ENCODE results near the gene WDPCP.
"Not testable (repeated sequence)": the region's sequence is repeated elsewhere in the genome, so short reads cannot be mapped to it uniquely, and the experiment has no call there.

Gene WDPCP

GRCh38 chr2:63537306-63537705 lies 51.0 kb downstream of the WDPCP start:
- no peak for DNase-seq

DNA sequence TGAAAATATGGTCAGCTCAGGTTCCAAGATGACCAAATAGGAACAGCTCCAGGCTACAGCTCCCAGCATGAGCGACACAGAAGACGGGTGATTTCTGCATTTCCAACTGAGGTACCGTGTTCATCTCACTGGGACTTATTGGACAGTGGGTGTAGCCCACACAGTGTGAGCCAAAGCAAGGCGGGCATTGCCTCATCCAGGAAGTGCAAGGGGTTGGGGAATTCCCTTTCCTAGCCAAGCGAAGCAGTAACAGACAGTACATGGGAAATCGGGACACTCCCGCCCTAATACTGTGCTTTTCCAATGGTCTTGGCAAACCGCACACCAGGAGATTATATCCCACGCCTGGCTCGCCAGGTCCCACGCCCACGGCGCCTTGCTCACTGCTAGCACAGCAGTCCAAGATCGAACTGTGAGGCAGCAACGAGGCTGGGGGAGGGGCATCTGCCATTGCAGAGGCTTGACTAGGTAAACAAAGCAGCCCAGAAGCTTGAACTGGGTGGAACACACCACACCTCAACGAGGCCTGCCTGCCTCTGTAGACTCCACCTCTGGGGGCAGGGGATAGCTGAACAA lies 57.5 kb downstream of the WDPCP start:
- no peak for DNase-seq

GRCh38 chr2:63525905-63526304 lies 62.4 kb downstream of the WDPCP start:
- DNase-seq: no peak

DNA sequence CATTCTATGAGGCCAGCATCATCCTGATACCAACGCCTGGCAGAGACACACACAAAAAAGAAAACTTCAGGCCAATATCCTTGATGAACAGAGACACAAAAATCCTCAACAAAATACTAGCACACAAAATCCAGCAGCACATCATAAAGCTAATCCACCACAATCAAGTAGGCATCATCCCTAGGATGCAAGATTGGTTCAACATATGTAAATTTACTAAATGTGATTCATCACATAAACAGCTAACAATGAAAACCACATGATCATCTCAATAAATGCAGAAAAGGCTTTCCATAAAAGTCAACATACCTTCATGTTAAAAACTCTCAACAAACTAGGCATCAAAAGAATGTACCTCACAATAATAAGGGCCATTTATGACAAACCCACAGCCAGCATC lies 65.3 kb downstream of the WDPCP start:
- no peak for DNase-seq

- no peak for DNase-seq
Measured at GRCh38 chr2:63520793-63521192, 67.5 kb downstream of the WDPCP start.

- no peak for DNase-seq
Measured at GRCh38 chr2:63514781-63515180, 73.5 kb downstream of the WDPCP start.

- DNase-seq: no peak
Measured at GRCh38 chr2:63514237-63514716, 74.0 kb downstream of the WDPCP start.

GRCh38 chr2:63506320-63506719 lies 82.0 kb downstream of the WDPCP start:
- DNase-seq: no peak

DNA sequence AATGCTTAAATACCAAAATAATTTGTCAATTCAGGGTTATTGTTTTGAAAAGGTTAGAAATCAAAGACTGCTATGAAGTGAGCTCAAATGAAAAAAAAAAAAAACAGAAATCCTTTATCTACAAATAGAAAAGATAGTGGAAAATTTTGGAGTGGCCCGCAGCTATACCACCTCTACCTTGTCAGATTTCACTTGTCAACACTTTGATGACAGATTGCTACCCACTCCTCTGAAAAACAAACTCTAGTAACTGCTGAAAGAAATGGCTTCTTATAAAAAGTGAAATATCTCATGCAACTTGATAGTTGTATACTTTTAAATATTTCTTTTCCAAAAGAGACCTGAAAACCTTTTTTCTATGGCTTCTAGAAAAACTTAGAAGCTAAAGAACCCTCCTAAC lies 84.5 kb downstream of the WDPCP start:
- no peak for DNase-seq

DNA sequence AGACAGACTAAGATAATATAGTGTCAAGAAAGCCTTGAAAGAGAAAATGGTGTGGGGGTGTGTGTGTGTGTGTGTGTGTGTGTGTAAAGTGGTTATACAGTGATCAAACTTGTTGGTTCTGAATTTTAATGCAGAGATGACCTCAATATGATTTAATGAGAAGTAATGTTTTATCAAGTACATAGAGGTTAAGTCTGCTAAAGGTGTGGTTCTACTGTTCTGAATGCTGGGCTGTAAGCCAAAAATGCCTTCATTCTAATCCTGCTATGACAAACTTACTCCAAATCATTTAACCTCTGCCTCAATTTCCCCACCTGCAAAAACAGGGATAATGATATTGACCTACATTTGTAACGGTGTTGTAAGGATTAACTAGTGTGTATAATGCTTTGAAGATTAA lies 87.9 kb downstream of the WDPCP start:
- DNase-seq: no peak

- DNase-seq: no peak
Measured at GRCh38 chr2:63497576-63497975, 90.7 kb downstream of the WDPCP start.

DNA sequence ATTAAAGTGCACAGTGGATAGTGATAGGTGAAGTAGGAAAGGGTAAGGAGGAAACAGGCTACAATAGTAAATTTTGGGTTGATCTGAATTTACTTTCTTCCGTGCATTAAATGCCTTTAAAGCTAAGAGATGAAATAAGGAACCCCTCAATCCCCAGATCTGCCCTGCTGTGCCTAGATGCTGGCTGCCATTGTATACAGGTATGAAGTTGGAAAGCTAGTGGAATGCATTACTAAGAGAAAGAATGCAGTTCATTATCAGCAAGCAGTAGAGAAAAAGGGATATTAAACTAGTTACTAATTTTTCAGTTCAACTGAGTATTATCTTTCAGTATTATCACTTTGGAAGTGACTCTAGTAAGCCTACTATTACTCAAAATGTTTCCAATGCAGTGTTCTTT lies 93.3 kb downstream of the WDPCP start:
- DNase-seq: no peak

- no peak for DNase-seq
Measured at GRCh38 chr2:63494100-63494499, 94.2 kb downstream of the WDPCP start.

GRCh38 chr2:63488118-63488713 lies 100.1 kb downstream of the WDPCP start:
- no peak for DNase-seq

DNA sequence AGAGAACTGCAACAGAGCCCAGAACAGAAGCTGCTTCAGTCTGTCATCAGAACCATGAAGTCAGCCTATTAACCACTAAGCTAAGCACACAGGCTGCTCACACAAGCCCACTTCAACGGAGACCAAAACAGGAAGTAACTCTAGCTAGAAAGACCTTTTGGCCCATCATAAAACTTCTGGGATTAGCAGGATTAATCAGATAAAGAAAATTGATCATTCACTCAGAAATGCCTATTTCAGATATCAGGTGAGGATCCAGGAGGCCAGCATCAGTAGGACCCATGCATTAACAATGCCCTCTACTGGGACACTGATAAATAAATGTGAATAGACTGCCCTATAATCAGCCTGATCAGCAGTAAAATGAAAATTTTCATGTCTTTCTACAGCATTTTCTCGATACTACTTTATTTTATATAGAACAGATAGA lies 101.4 kb downstream of the WDPCP start:
- DNase-seq: no peak

DNA sequence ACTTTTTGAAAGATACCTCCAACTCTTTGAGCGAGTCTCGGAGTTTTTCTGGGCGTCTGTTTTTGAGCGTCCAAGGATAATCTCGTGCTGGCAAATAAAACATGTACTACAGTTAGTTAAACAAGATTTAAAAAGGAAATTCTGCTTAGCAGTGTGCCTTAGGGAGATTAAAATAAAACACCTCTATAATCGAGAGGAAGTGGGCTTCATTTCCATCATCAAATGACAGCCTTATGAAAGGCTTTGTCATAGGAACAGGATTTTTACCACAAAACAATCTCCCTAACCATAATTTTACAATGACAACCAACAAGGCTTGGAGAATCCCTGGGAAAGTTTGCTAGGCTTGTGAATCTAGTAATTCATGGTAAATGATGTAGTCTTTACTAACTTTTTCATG lies 103.4 kb downstream of the WDPCP start:
- no peak for DNase-seq

DNA sequence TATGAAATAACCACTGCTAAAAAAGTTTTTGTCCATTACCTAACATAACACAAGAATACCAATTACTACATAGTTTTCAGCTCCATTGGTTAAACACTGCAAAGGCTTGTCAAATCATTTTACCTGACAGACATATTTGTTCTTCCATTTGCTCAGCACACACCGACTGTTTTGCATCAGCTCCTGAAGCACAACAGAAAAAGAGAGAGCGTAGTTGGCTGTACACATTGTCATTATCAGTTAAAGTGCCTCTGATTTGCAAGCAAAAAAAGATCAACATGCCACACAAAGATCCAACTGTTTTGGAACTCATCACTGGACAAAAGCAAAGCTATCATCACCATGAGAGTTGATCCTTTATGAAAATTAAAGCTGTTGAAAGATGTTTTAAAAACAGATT lies 103.8 kb downstream of the WDPCP start:
- no peak for DNase-seq

GRCh38 chr2:63477686-63478085 lies 110.6 kb downstream of the WDPCP start:
- no peak for DNase-seq

GRCh38 chr2:63469313-63469712 lies 119.0 kb downstream of the WDPCP start:
- DNase-seq: not testable (repeated sequence)

GRCh38 chr2:63465633-63466032 lies 122.6 kb downstream of the WDPCP start:
- no peak for DNase-seq

DNA sequence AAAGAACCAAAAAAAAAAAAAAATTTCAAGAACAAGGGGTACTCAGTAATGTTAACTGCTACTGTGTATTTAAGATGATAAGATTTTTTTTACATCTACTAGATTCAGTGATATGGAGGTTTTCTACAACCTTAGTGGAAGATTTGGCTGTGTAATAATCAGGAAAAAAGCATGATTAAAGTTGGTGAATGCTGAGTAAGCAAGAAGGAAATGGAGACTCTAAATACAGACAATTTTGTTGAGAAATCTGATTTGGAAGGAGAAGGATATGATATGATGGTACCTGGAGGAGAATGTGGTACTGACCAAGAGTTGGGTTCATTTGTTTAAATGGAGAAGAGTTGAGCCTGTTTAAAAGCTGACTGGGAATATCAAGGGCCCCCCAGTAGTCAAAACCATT lies 125.1 kb downstream of the WDPCP start:
- DNase-seq: no peak

DNA sequence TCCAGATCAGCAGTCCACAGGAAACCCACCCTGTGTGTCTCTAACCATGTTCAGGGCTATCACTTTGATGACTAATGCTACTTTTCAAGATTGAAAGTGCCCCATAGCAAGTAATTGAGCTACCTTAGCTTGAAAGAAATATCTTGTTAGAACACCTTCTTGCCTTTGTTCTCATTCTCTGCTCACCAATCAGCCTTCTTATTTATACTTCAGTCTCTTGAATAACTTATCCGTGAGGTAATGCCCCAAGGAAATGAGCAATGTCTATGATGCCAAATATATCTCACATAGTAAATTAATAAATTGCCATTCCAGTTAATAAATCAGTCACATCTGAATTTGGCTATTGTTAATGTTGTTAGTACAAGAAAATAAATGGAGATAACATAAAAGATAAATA lies 141.6 kb downstream of the WDPCP start:
- DNase-seq: no peak

GRCh38 chr2:63444565-63445288 lies 143.6 kb downstream of the WDPCP start:
- no peak for DNase-seq

- DNase-seq: no peak
Measured at GRCh38 chr2:63440612-63441011, 147.7 kb downstream of the WDPCP start.

Data from CD4-positive, alpha-beta T cell treated with Interleukin-4 for 4 hours (primary cell).